Endothelial cell (in vitro differentiated cells): ENCODE results near the gene PHPT1. TPM values are rescaled to one million over a fixed set of nuclear protein-coding genes. Genes with fewer than 3 reads are reported as not detected.
A peak's percentile ranks its signal among the peaks of the same experiment; 100 is the strongest.

ENCODE experiments used
- DNase-seq: peaks from one replicate; pipeline ENCODE4 v3.0.0; 2021; ENCODE audit warnings: low spot score
- H3K27ac Mint-ChIP-seq: one replicate; pipeline ENCODE4 v1.8.0; 2021; ENCODE audit warnings: mixed read lengths, inconsistent platforms; ENCODE audit not compliant: unreplicated experiment
- H3K27me3 Mint-ChIP-seq: one replicate; pipeline ENCODE4 v1.8.0; 2021; ENCODE audit warnings: mild to moderate bottlenecking, moderate library complexity, mixed read lengths, inconsistent platforms; ENCODE audit not compliant: unreplicated experiment
- H3K36me3 Mint-ChIP-seq: one replicate; pipeline ENCODE4 v1.8.0; 2021; ENCODE audit warnings: mild to moderate bottlenecking, low read depth, mixed read lengths, inconsistent platforms; ENCODE audit not compliant: unreplicated experiment
- H3K4me1 Mint-ChIP-seq: one replicate; pipeline ENCODE4 v1.8.0; 2021; ENCODE audit warnings: mild to moderate bottlenecking, mixed read lengths, inconsistent platforms; ENCODE audit not compliant: unreplicated experiment
- H3K4me3 Mint-ChIP-seq: one replicate; pipeline ENCODE4 v1.8.0; 2021; ENCODE audit warnings: mild to moderate bottlenecking, mixed read lengths, inconsistent platforms; ENCODE audit not compliant: unreplicated experiment
- H3K9me3 Mint-ChIP-seq: one replicate; pipeline ENCODE4 v1.8.0; 2021; ENCODE audit warnings: mixed read lengths, inconsistent platforms; ENCODE audit not compliant: unreplicated experiment
- CTCF ChIP-seq: fragments of 200-600 bp; sonication (generic); IDR thresholded peaks from one replicate; pipeline ENCODE4 v1.5.0; 2021; ENCODE audit warnings: antibody characterized with exemption; ENCODE audit not compliant: unreplicated experiment
- total RNA-seq: library from RNA; stranded (reverse); fragmentation: NEBNext Ultra II Directional; extraction: Animal tissue kit (Norgen Biotek cat#: 25700); gene quantifications from one replicate; pipeline ENCODE4 v1.2.1, GENCODE V29; 2021; ENCODE audit not compliant: unreplicated experiment

Gene PHPT1
- total RNA-seq, 1 donor from 2014 or later: 134 TPM

- Mint-ChIP-seq H3K4me1 (peaks cover 6% of the 10 kb centered on the region), H3K27me3 (peaks cover 14% of the 10 kb centered on the region), H3K27ac (no peak overlapping the region), H3K9me3 (no peaks in the 10 kb centered on the region), H3K36me3 (peaks cover 8% of the 10 kb centered on the region), H3K4me3 (no peak overlapping the region)
- DNase-seq: no peak
- no peak for TF ChIP-seq CTCF
Measured at GRCh38 chr9:136860933-136861873, 12.0 kb downstream of the PHPT1 start.

GRCh38 chr9:136861874-136862457, 12.8 kb downstream of the PHPT1 start:
- H3K27me3 Mint-ChIP-seq: peaks cover 14% of the 10 kb centered on the region
- peaks cover 8% of the 10 kb centered on the region for H3K36me3 Mint-ChIP-seq
- DNase-seq: no peak
- H3K27ac Mint-ChIP-seq: no peak overlapping the region
- no peaks in the 10 kb centered on the region for H3K9me3 Mint-ChIP-seq
- no peak for TF ChIP-seq CTCF
- H3K4me1 Mint-ChIP-seq: peaks cover 6% of the 10 kb centered on the region
- H3K4me3 Mint-ChIP-seq: peak overlapping the region; percentile 47

GRCh38 chr9:136862849-136863622, 13.8 kb downstream of the PHPT1 start:
- DNase-seq: no peak
- Mint-ChIP-seq H3K36me3 (peaks cover 12% of the 10 kb centered on the region), H3K27ac (no peak overlapping the region), H3K9me3 (no peaks in the 10 kb centered on the region), H3K4me1 (peaks cover 6% of the 10 kb centered on the region), H3K27me3 (peaks cover 19% of the 10 kb centered on the region), H3K4me3 (no peak overlapping the region)
- TF ChIP-seq CTCF: no peak

GRCh38 chr9:136863623-136864273, 14.5 kb downstream of the PHPT1 start:
- peaks cover under 1% of the 10 kb centered on the region for H3K9me3 Mint-ChIP-seq
- no peak for DNase-seq
- peaks cover 19% of the 10 kb centered on the region for H3K36me3 Mint-ChIP-seq
- no peak for TF ChIP-seq CTCF
- peaks cover 19% of the 10 kb centered on the region for H3K27me3 Mint-ChIP-seq
- peak overlapping the region; percentile 18 for H3K27ac Mint-ChIP-seq
- peak overlapping the region; percentile 59 for H3K4me3 Mint-ChIP-seq
- peaks cover 6% of the 10 kb centered on the region for H3K4me1 Mint-ChIP-seq
